ENCODE measurements around the gene C2CD2.

The C2CD2 gene

GRCh38 chr21:41918561-41919358, 35.1 kb downstream of the C2CD2 start:
- Histone ChIP-seq H3K27ac (ENCODE audit: low read length) (no peak overlapping the region), H3K9me3 (ENCODE audit: control insufficient read depth in 1 of 2, low read length in 2 of 2) (no peaks in the 10 kb centered on the region), H3K27me3 (ENCODE audit: low read depth, low read length) (no peaks in the 10 kb centered on the region), H3K4me1 (ENCODE audit: control insufficient read depth in 1 of 2, insufficient read depth in 2 of 2, low read length in 2 of 2) (peaks cover 0 to 5% of the 10 kb centered on the region in 2 donors), H3K36me3 (ENCODE audit: control insufficient read depth in 1 of 2, insufficient read depth in 2 of 2, low read length in 2 of 2) (peaks cover 28 to 51% of the 10 kb centered on the region in 2 donors), H3K4me3 (ENCODE audit: low read depth in 1 of 2, low read length in 2 of 2) (no peak overlapping the region)

GRCh38 chr21:41917531-41917930, 36.3 kb downstream of the C2CD2 start:
- Histone ChIP-seq H3K4me3 (ENCODE audit: low read depth in 1 of 2, low read length in 2 of 2) (no peak overlapping the region), H3K9me3 (ENCODE audit: control insufficient read depth in 1 of 2, low read length in 2 of 2) (no peaks in the 10 kb centered on the region), H3K36me3 (ENCODE audit: control insufficient read depth in 1 of 2, insufficient read depth in 2 of 2, low read length in 2 of 2) (peaks cover 36 to 58% of the 10 kb centered on the region in 2 donors), H3K4me1 (ENCODE audit: control insufficient read depth in 1 of 2, insufficient read depth in 2 of 2, low read length in 2 of 2) (no peaks in the 10 kb centered on the region), H3K27ac (ENCODE audit: low read length) (no peak overlapping the region), H3K27me3 (ENCODE audit: low read depth, low read length) (no peaks in the 10 kb centered on the region)

GRCh38 chr21:41916888-41917433, 36.9 kb downstream of the C2CD2 start:
- Histone ChIP-seq H3K27me3 (ENCODE audit: low read depth, low read length) (no peaks in the 10 kb centered on the region), H3K36me3 (ENCODE audit: control insufficient read depth in 1 of 2, insufficient read depth in 2 of 2, low read length in 2 of 2) (peaks cover 36 to 61% of the 10 kb centered on the region in 2 donors), H3K9me3 (ENCODE audit: control insufficient read depth in 1 of 2, low read length in 2 of 2) (no peaks in the 10 kb centered on the region), H3K4me1 (ENCODE audit: control insufficient read depth in 1 of 2, insufficient read depth in 2 of 2, low read length in 2 of 2) (no peaks in the 10 kb centered on the region), H3K27ac (ENCODE audit: low read length) (no peak overlapping the region), H3K4me3 (ENCODE audit: low read depth in 1 of 2, low read length in 2 of 2) (no peak overlapping the region)

- H3K4me3 ChIP-seq (ENCODE audit: low read depth in 1 of 2, low read length in 2 of 2): no peak overlapping the region
- no peak overlapping the region for H3K27ac ChIP-seq (ENCODE audit: low read length)
- peaks cover 40 to 72% of the 10 kb centered on the region in 2 donors for H3K36me3 ChIP-seq (ENCODE audit: control insufficient read depth in 1 of 2, insufficient read depth in 2 of 2, low read length in 2 of 2)
- no peaks in the 10 kb centered on the region for H3K4me1 ChIP-seq (ENCODE audit: control insufficient read depth in 1 of 2, insufficient read depth in 2 of 2, low read length in 2 of 2)
- H3K27me3 ChIP-seq (ENCODE audit: low read depth, low read length): no peaks in the 10 kb centered on the region
- no peaks in the 10 kb centered on the region for H3K9me3 ChIP-seq (ENCODE audit: control insufficient read depth in 1 of 2, low read length in 2 of 2)
Observed at GRCh38 chr21:41914965-41915364, 38.9 kb downstream of the C2CD2 start.

GRCh38 chr21:41914358-41914757, 39.5 kb downstream of the C2CD2 start:
- peaks cover 42 to 75% of the 10 kb centered on the region in 2 donors for H3K36me3 ChIP-seq (ENCODE audit: control insufficient read depth in 1 of 2, insufficient read depth in 2 of 2, low read length in 2 of 2)
- no peaks in the 10 kb centered on the region for H3K4me1 ChIP-seq (ENCODE audit: control insufficient read depth in 1 of 2, insufficient read depth in 2 of 2, low read length in 2 of 2)
- no peaks in the 10 kb centered on the region for H3K9me3 ChIP-seq (ENCODE audit: control insufficient read depth in 1 of 2, low read length in 2 of 2)
- no peaks in the 10 kb centered on the region for H3K27me3 ChIP-seq (ENCODE audit: low read depth, low read length)
- H3K4me3 ChIP-seq (ENCODE audit: low read depth in 1 of 2, low read length in 2 of 2): no peak overlapping the region
- no peak overlapping the region for H3K27ac ChIP-seq (ENCODE audit: low read length)

- no peak overlapping the region for H3K4me3 ChIP-seq (ENCODE audit: low read depth in 1 of 2, low read length in 2 of 2)
- no peaks in the 10 kb centered on the region for H3K4me1 ChIP-seq (ENCODE audit: control insufficient read depth in 1 of 2, insufficient read depth in 2 of 2, low read length in 2 of 2)
- no peaks in the 10 kb centered on the region for H3K9me3 ChIP-seq (ENCODE audit: control insufficient read depth in 1 of 2, low read length in 2 of 2)
- no peaks in the 10 kb centered on the region for H3K27me3 ChIP-seq (ENCODE audit: low read depth, low read length)
- peaks cover 42 to 77% of the 10 kb centered on the region in 2 donors for H3K36me3 ChIP-seq (ENCODE audit: control insufficient read depth in 1 of 2, insufficient read depth in 2 of 2, low read length in 2 of 2)
- no peak overlapping the region for H3K27ac ChIP-seq (ENCODE audit: low read length)
Observed at GRCh38 chr21:41913230-41913629, 40.6 kb downstream of the C2CD2 start.

GRCh38 chr21:41908829-41909228, 45.0 kb downstream of the C2CD2 start:
- no peaks in the 10 kb centered on the region for H3K4me1 ChIP-seq (ENCODE audit: control insufficient read depth in 1 of 2, insufficient read depth in 2 of 2, low read length in 2 of 2)
- no peak overlapping the region for H3K4me3 ChIP-seq (ENCODE audit: low read depth in 1 of 2, low read length in 2 of 2)
- H3K36me3 ChIP-seq (ENCODE audit: control insufficient read depth in 1 of 2, insufficient read depth in 2 of 2, low read length in 2 of 2): peaks cover 37 to 81% of the 10 kb centered on the region in 2 donors
- H3K27me3 ChIP-seq (ENCODE audit: low read depth, low read length): no peaks in the 10 kb centered on the region
- H3K9me3 ChIP-seq (ENCODE audit: control insufficient read depth in 1 of 2, low read length in 2 of 2): no peaks in the 10 kb centered on the region
- no peak overlapping the region for H3K27ac ChIP-seq (ENCODE audit: low read length)

- Histone ChIP-seq H3K27ac (ENCODE audit: low read length) (no peak overlapping the region), H3K36me3 (ENCODE audit: control insufficient read depth in 1 of 2, insufficient read depth in 2 of 2, low read length in 2 of 2) (peaks cover 34 to 80% of the 10 kb centered on the region in 2 donors), H3K27me3 (ENCODE audit: low read depth, low read length) (no peaks in the 10 kb centered on the region), H3K9me3 (ENCODE audit: control insufficient read depth in 1 of 2, low read length in 2 of 2) (no peaks in the 10 kb centered on the region), H3K4me3 (ENCODE audit: low read depth in 1 of 2, low read length in 2 of 2) (no peak overlapping the region), H3K4me1 (ENCODE audit: control insufficient read depth in 1 of 2, insufficient read depth in 2 of 2, low read length in 2 of 2) (no peaks in the 10 kb centered on the region)
Observed at GRCh38 chr21:41907496-41908258, 46.1 kb downstream of the C2CD2 start.

GRCh38 chr21:41906770-41907169, 47.0 kb downstream of the C2CD2 start:
- Histone ChIP-seq H3K4me1 (ENCODE audit: control insufficient read depth in 1 of 2, insufficient read depth in 2 of 2, low read length in 2 of 2) (no peaks in the 10 kb centered on the region), H3K36me3 (ENCODE audit: control insufficient read depth in 1 of 2, insufficient read depth in 2 of 2, low read length in 2 of 2) (peaks cover 38 to 85% of the 10 kb centered on the region in 2 donors)

GRCh38 chr21:41903559-41904351, 50.1 kb downstream of the C2CD2 start:
- Histone ChIP-seq H3K9me3 (ENCODE audit: control insufficient read depth in 1 of 2, low read length in 2 of 2) (no peaks in the 10 kb centered on the region), H3K27me3 (ENCODE audit: low read depth, low read length) (no peaks in the 10 kb centered on the region), H3K4me3 (ENCODE audit: low read depth in 1 of 2, low read length in 2 of 2) (no peak overlapping the region), H3K36me3 (ENCODE audit: control insufficient read depth in 1 of 2, insufficient read depth in 2 of 2, low read length in 2 of 2) (peaks cover 35 to 84% of the 10 kb centered on the region in 2 donors), H3K27ac (ENCODE audit: low read length) (no peak overlapping the region), H3K4me1 (ENCODE audit: control insufficient read depth in 1 of 2, insufficient read depth in 2 of 2, low read length in 2 of 2) (no peaks in the 10 kb centered on the region)

More at GRCh38 chr21:41906770-41907169, 47.0 kb downstream of the C2CD2 start:
- Histone ChIP-seq H3K9me3 (ENCODE audit: control insufficient read depth in 1 of 2, low read length in 2 of 2) (no peaks in the 10 kb centered on the region), H3K27ac (ENCODE audit: low read length) (no peak overlapping the region), H3K4me3 (ENCODE audit: low read depth in 1 of 2, low read length in 2 of 2) (no peak overlapping the region), H3K27me3 (ENCODE audit: low read depth, low read length) (no peaks in the 10 kb centered on the region)

- H3K36me3 ChIP-seq (ENCODE audit: control insufficient read depth in 1 of 2, insufficient read depth in 2 of 2, low read length in 2 of 2): peaks cover 34 to 83% of the 10 kb centered on the region in 2 donors
Observed at GRCh38 chr21:41902946-41903345, 50.9 kb downstream of the C2CD2 start.

More at GRCh38 chr21:41902946-41903345, 50.9 kb downstream of the C2CD2 start:
- H3K9me3 ChIP-seq (ENCODE audit: control insufficient read depth in 1 of 2, low read length in 2 of 2): no peaks in the 10 kb centered on the region
- H3K27ac ChIP-seq (ENCODE audit: low read length): no peak overlapping the region
- H3K4me3 ChIP-seq (ENCODE audit: low read depth in 1 of 2, low read length in 2 of 2): no peak overlapping the region
- H3K4me1 ChIP-seq (ENCODE audit: control insufficient read depth in 1 of 2, insufficient read depth in 2 of 2, low read length in 2 of 2): no peaks in the 10 kb centered on the region
- no peaks in the 10 kb centered on the region for H3K27me3 ChIP-seq (ENCODE audit: low read depth, low read length)

Measured in muscle layer of duodenum (tissue), 2 donors.